K562 (cell line): ENCODE results near the gene SUSD3. TPM values are rescaled to one million over a fixed set of nuclear protein-coding genes. Genes with fewer than 3 reads are reported as not detected.
A peak's percentile ranks its signal among the peaks of the same experiment; 100 is the strongest.

Experiments
- ATAC-seq: fragments of 200-7000 bp; cut with Tn5 transposase; 3 replicates; pipeline ENCODE4 v1.9.1; 2020; ENCODE audit warnings: moderate library complexity
- BruUV-seq: library from RNA; stranded (reverse); fragments of 400-500 nt; replicated peaks from 2 replicates; lab custom pipeline; 2021; lab: Mats Ljungman, UMichigan
- CTCF ChIA-PET: fragments of 300-600 bp; formaldehyde crosslinking; extraction: SDS; loops from one replicate; lab custom pipeline; 2021; ENCODE audit warnings: low intra/inter-chr PET ratio; lab: Yijun Ruan, JAX
- POLR2A ChIA-PET: fragments of 300-600, 350-650 bp; sonication (Branson Sonifier 250); formaldehyde crosslinking; extraction: SDS; loops from one replicate; lab custom pipeline; 2021; ENCODE audit warnings: antibody characterized with exemption, inconsistent platforms; lab: Yijun Ruan, JAX
- DNase-seq, 4 experiments: peaks; one replicate each; pipeline versions ENCODE4 v3.0.0 to v3.0.0-alpha.2; 2011 to 2018; ENCODE audit warnings: low spot score in 3 of 4, mixed read lengths in 3 of 4; ENCODE audit errors: extremely low read depth in 1 of 4
- FAIRE-seq: peaks from 2 replicates; lab custom pipeline; 2011; peaks lifted over from hg19 to GRCh38; lab: Jason Lieb, UNC
- H2AFZ ChIP-seq: 2 replicates; pipeline ENCODE4 v1.6.0; 2011; ENCODE audit warnings: low read depth, low read length, control low read depth, inconsistent platforms
- H3K27ac ChIP-seq: fragments of 200-600 bp; 3 replicates; pipeline ENCODE4 v1.8.0; 2011; ENCODE audit warnings: low read depth, mild to moderate bottlenecking, control low read depth, inconsistent platforms, low read length, moderate library complexity, mixed read lengths; ENCODE audit errors: extremely low read depth
- H3K27me3 ChIP-seq, 2 experiments: fragments of 300-600 bp in 1 of 2; 2 replicates in 1 of 2; 3 replicates in 1 of 2; pipeline versions ENCODE4 v1.6.0 to v1.8.0; 2011; ENCODE audit warnings: inconsistent platforms in 2 of 2, low read length in 2 of 2, mild to moderate bottlenecking in 1 of 2, mixed read lengths in 1 of 2, moderate library complexity in 1 of 2; ENCODE audit not compliant: control insufficient read depth in 2 of 2, insufficient read depth in 2 of 2
- H3K36me3 ChIP-seq: fragments of 300-600 bp; 3 replicates; pipeline ENCODE4 v1.8.0; 2011; ENCODE audit warnings: mild to moderate bottlenecking, low read length, inconsistent platforms; ENCODE audit not compliant: control insufficient read depth, insufficient read depth
- H3K4me1 ChIP-seq, 2 experiments: fragments of 200-600 bp in 1 of 2; replicated peaks in 1 of 2; 2 replicates in 1 of 2; 3 replicates in 1 of 2; pipeline versions ENCODE4 v1.5.1 to v1.8.0; 2011; ENCODE audit warnings: inconsistent platforms in 2 of 2, low read length in 2 of 2, mild to moderate bottlenecking in 1 of 2, mixed read lengths in 1 of 2, moderate library complexity in 1 of 2; ENCODE audit not compliant: control insufficient read depth in 2 of 2, insufficient read depth in 2 of 2
- H3K4me2 ChIP-seq: 2 replicates; pipeline ENCODE4 v1.6.1; 2011; ENCODE audit warnings: low read length, control low read depth, inconsistent platforms, mixed read lengths; ENCODE audit not compliant: insufficient read depth
- H3K4me3 ChIP-seq: fragments of 200-600 bp; sonication (generic), shearing (Covaris generic); 2 replicates; pipeline ENCODE4 v1.5.1; 2016; ENCODE audit warnings: control low read depth, inconsistent platforms
- H3K79me2 ChIP-seq: fragments of 200-600 bp; 3 replicates; pipeline ENCODE4 v1.8.0; 2011; ENCODE audit warnings: low read length, inconsistent platforms; ENCODE audit not compliant: control insufficient read depth, insufficient read depth
- H3K9ac ChIP-seq, 2 experiments: 2 replicates each; pipeline versions ENCODE4 v1.6.0 to v1.6.1; 2011; ENCODE audit warnings: low read depth in 2 of 2, low read length in 2 of 2, control low read depth in 1 of 2, inconsistent platforms in 1 of 2, mild to moderate bottlenecking in 1 of 2, mixed read lengths in 1 of 2; ENCODE audit not compliant: insufficient read depth in 1 of 2
- H3K9me1 ChIP-seq: one replicate; pipeline ENCODE4 v1.6.0; 2011; ENCODE audit warnings: inconsistent platforms, mild to moderate bottlenecking, low read length, moderate library complexity; ENCODE audit not compliant: control insufficient read depth, insufficient read depth
- H3K9me3 ChIP-seq: replicated peaks from 2 replicates; pipeline ENCODE4 v1.5.1; 2011; ENCODE audit warnings: low read depth, low read length, inconsistent platforms; ENCODE audit not compliant: control insufficient read depth, insufficient read depth
- H4K20me1 ChIP-seq: replicated peaks from 2 replicates; pipeline ENCODE4 v1.6.1; 2011; ENCODE audit warnings: low read length, inconsistent platforms, mixed read lengths; ENCODE audit not compliant: control insufficient read depth, insufficient read depth
- ETV1 ChIP-seq: fragments of 450-650 bp; conservative IDR thresholded peaks from 2 replicates; pipeline ENCODE4 v1.6.1; 2016; ENCODE audit warnings: missing genetic modification characterization, control low read depth, low read depth, missing compliant biosample characterization
- GABPA ChIP-seq: fragments of 200-800 bp; sonication (Bioruptor generic); conservative IDR thresholded peaks from 2 replicates; pipeline ENCODE4 v1.6.1; 2016; ENCODE audit warnings: low read depth, missing genetic modification characterization, missing compliant biosample characterization
- PHB ChIP-seq: fragments of 250-450 bp; sonication (Bioruptor Pico); IDR thresholded peaks from 2 replicates; pipeline ENCODE4 v1.5.0; 2021
- SMARCA5 ChIP-seq: fragments of 450-650 bp; IDR thresholded peaks from 2 replicates; pipeline ENCODE4 v1.6.1; 2016
- ZBTB43 ChIP-seq: sonication (generic); formaldehyde crosslinking; IDR thresholded peaks from 2 replicates; pipeline ENCODE4 v1.8.0; 2023; ENCODE audit warnings: mild to moderate bottlenecking, missing genetic modification reagents
- WGBS: fragments of 100-300 bp; shearing (Covaris generic); methylation state at CpG from one replicate; pipeline ENCODE4 v1.1.6; 2016; ENCODE audit warnings: low coverage, mixed read lengths; ENCODE audit not compliant: insufficient coverage; ENCODE audit errors: missing lambda C conversion rate; 5-methylcytosine and 5-hydroxymethylcytosine counted together
- in situ Hi-C: fragments of 300-500 bp; cut with MboI; formaldehyde crosslinking; loops from 4 replicates; pipeline ENCODE4 v1.15.0; 2018; ENCODE audit warnings: inconsistent platforms, mixed read lengths
- intact Hi-C: fragments of 100-400 bp; cut with micrococcal nuclease; formaldehyde crosslinking; loops from 2 replicates; pipeline ENCODE4 v1.14.2; 2022
- polyA plus RNA-seq, 8 experiments: library from polyadenylated mRNA; depleted of rRNA in 4 of 8; stranded (reverse) in 5 of 8; unstranded in 3 of 8; fragments of >200 nt; fragmentation: Nextera tagmentation in 2 of 8; fragmentation: Illumina TruSeq in 1 of 8; extraction: Ambion mirVana in 2 of 8; extraction: Trizol in 1 of 8; gene quantifications; 2 replicates each; pipeline versions ENCODE4 v1.2.1 to v1.2.3, GENCODE V29; 2011 to 2014; ENCODE audit warnings: inconsistent platforms in 1 of 8, missing spikeins in 1 of 8
- total RNA-seq, 7 experiments: library from RNA; depleted of rRNA in 6 of 7; stranded (reverse); fragments of >200 nt in 6 of 7; fragmentation: Illumina TruSeq in 2 of 7; extraction: Trizol in 2 of 7; gene quantifications; 2 replicates each; pipeline versions ENCODE4 v1.2.1 to v1.2.3, GENCODE V29; 2011 to 2021; ENCODE audit warnings: low replicate concordance in 1 of 7

SUSD3 gene
- total and polyA plus RNA-seq, 9 of the 15 experiments (the other 6 are each of a cell fraction or from before 2014, with no cell fraction given), result 1.3 to 21.7 (median 11.4) TPM

- TF ChIP-seq GABPA, result peak; percentile 60
- no peak for TF ChIP-seq ZBTB43
- no peak for TF ChIP-seq SMARCA5
- peak; percentile 60 for TF ChIP-seq ETV1
Observed at GRCh38 chr9:93028448-93029006, 30.0 kb upstream of the SUSD3 start (continued).

- 4% methylated on average over 9 of the region's 9 CpGs for WGBS
- BruUV-seq, result no TSS peak
- H3K27me3 ChIP-seq, result peaks cover 20 to 67% of the 10 kb centered on the region in 2 experiments; a peak in 4 of 5 replicates
- no peak overlapping the region for H3K9ac ChIP-seq
- no peak for DNase-seq
- CTCF ChIA-PET, result no interaction called here
- H3K27ac ChIP-seq, result no peak overlapping the region
- no peak for TF ChIP-seq PHB (CRISPR knock-in tag)
- H3K9me1 ChIP-seq, result peaks cover 6% of the 10 kb centered on the region
- in situ Hi-C loops, result no loop called here
- no peak overlapping the region for H3K4me2 ChIP-seq
- H3K36me3 ChIP-seq, result no peaks in the 10 kb centered on the region
- intact Hi-C loops, result no loop called here
- no peaks in the 10 kb centered on the region for H3K79me2 ChIP-seq
- no peaks in the 10 kb centered on the region for H4K20me1 ChIP-seq
- FAIRE-seq, result no peak
- H3K9me3 ChIP-seq, result no peaks in the 10 kb centered on the region
- no peak overlapping the region for H3K4me3 ChIP-seq
- H2AFZ ChIP-seq, result no peak overlapping the region
- H3K4me1 ChIP-seq, result peaks cover 0 to 21% of the 10 kb centered on the region in 2 experiments; a peak in 2 of 5 replicates
- POLR2A ChIA-PET, result no interaction called here
- no peak for ATAC-seq
Observed at GRCh38 chr9:93030642-93031628, 27.6 kb upstream of the SUSD3 start.
